Activated CD8-positive, alpha-beta memory T cell treated with anti-CD3 and anti-CD28 coated beads, Interleukin-2, amount 50 U/mL, for 24 hours (primary cell): ENCODE results near the gene FUT3.
A peak's percentile ranks its signal among the peaks of the same experiment; 100 is the strongest.
"Not testable (repeated sequence)": the region's sequence is repeated elsewhere in the genome, so short reads cannot be mapped to it uniquely, and the experiment has no call there.

Experiments
- DNase-seq: peaks from one replicate; pipeline ENCODE4 v3.0.0-alpha.2; 2020; ENCODE audit errors: extremely low read depth

Gene FUT3

DNA sequence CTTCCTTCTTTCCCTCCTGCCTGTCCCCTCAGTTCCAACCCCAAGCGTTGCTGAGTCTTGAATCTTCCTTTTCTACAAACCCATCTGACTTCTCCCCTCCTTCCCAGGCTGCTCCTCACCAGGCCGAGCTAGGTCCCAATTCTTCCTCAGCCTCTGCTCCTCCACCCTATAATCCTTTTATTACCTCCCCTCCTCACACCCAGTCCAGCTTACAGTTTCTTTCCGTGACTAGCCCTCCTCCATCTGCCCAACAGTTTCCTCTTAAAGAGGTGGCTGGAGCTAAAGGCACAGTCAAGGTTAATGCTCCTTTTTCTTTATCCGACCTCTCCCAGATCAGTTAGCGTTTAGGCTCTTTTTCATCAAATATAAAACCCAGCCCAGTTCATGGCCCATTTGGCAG, 2.6 kb downstream of the FUT3 start:
- not testable (repeated sequence) for DNase-seq

DNA sequence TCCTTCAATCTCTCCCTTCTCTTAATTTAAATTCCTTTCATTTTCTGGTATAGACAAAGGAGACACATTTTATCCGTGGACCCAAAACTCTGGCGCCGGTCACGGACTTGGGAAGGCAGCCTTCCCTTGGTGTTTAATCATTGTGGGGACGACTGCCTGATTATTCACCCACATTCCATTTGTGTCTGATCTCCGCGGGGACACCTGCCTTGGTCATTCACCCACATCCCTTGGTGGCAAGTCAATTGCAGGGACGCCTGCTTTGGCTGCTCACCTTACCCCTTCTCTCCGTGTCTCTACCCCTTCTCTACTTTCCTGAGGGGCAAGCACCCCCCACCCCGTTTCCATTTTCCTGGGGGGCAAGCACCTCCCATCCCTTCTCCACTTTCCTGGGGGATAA, 3.4 kb downstream of the FUT3 start:
- not testable (repeated sequence) for DNase-seq

DNA sequence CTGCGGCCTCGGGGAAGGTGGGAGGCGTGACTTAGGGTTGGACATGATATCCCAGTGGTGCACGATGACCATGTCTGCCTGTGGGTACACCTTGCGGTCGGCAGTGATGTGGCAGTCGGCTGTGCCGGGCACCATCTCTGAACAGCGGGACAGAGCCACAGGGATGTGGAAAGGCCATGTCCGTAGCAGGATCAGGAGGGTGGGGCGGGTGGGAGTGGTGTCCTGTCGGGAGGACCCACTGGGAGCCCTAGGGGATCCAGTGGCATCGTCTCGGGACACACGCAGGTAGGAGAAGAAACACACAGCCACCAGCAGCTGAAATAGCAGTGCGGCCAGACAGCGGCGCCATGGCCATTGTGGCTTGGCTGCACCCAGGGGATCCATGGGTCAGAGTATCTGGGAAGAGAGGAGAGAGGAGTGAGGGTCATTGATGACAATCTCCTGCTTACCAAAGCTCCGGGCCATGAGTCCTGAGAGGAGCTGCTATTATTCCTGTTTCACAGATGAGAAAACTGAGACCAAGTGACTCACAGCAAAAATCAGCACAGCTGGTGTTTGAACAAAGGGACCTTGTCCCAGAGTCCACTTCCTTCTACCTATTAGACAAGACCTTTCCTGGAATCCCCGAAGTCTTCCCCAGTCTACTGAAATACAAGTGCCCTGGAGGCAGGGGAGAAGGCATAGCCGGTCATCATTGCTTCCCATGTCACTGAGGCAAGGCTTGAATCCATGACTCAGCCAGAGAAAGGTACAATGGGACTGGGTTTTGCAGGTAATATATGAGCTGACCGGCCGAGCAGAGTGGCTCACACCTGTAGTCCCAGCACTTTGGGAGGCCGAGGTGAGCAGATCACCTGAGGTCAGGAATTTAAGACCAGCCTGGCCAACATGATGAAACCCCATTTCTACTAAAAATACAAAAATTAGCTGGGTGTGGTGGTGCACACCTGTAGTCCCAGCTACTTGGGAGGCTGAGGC, 6.5 kb downstream of the FUT3 start:
- no peak for DNase-seq

DNA sequence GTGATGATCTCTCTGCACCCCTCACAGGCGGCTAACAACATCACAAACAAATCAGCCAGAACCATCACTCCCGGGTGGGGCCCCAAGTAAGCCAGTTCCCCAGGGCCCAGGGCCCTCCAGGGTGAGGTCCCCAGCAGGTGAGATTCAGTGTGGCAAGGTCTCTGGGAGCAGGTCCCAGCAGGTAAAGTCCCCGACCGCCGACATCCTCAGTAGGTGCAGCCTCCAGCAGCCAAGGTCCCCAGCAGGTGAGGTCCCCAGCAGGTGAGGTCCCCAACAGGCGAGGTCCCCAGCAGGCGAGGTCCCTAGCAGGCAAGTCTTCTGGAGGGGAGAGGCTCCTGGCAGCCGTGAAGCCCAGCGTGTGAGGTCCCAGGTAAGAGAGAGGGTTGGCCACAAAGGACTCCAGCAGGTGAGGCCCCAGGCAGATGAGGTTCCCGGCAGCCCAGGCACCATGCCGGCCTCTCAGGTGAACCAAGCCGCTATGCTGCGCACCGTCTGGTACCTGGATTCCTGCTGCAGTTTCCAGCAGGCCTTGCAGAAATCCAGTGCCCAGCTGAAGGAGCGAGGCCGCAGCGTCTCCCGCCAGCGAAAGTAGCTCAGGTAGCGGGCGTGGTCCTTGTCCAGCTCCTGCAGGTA, 7.8 kb downstream of the FUT3 start:
- no peak for DNase-seq

DNA sequence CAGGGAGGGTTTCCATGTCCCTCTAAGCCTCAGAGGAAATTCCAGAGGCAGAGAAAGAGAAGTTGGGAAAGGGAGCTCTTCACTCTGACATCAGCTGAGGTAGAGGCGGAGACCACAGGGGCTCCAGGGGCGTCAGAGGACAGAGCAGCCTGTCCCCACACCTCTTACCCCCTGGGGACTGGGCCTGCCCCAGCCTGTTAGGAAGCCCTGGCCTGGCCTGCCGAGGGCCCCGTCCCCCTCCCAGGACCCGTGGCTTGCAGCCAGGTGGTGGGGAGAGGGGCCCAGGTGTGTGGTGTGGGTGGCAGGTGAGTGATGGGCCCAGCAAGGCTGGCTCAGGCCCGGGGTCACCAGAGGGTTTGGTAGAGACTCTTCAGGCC, 9.5 kb downstream of the FUT3 start:
- not testable (repeated sequence) for DNase-seq

DNA sequence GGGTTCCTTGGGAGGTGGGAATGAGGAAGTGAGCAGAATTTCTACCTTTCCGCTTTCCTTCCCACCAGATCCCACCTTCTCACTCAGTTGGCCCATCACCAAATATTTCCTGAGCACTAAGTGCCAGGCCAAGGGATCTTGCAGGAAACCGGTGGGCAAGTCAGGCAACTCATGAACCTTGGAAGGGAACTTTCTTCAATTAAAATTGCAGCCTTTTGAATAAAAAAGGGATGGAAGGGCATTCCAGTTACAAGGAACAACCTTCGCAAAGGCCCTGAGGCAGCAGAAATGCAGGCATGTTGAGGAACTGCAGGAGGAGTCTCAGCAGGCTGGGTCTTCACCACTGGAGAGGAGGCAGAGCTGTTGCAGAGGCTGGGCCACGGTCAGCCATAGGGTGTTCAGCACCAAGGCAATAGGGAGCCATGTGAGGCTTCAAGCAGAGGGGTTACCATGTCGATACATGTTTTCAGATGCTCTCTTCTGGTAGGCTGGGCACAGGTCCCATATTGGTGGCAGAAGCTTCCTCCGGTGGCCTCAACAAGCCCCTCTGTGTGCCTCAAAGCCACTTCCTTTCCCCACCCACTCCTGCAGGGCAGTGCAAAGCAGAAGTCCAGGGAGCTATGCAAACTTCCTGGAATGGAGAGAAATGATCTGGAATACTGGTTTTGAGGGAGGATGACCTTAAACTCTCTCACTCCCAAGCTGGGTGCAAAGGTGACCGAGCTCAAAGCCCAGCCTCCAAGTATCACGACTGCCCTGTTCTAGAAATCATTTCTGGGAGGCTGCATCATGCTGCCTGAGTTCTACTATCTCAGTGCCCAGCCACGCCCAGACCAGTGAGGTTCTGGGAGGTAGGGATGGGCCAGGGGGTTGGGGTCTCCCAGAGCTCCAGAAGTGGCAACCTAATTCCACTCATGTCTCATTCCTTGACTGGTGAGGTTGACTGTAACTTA, 11.9 kb downstream of the FUT3 start, which contains the start of gene FUT6:
FUT6 (minus strand) TSS at position 638 of the 953 bp plus-strand sequence. CDS start 7,135 bp downstream, outside the sequence.
- no peak for DNase-seq

DNA sequence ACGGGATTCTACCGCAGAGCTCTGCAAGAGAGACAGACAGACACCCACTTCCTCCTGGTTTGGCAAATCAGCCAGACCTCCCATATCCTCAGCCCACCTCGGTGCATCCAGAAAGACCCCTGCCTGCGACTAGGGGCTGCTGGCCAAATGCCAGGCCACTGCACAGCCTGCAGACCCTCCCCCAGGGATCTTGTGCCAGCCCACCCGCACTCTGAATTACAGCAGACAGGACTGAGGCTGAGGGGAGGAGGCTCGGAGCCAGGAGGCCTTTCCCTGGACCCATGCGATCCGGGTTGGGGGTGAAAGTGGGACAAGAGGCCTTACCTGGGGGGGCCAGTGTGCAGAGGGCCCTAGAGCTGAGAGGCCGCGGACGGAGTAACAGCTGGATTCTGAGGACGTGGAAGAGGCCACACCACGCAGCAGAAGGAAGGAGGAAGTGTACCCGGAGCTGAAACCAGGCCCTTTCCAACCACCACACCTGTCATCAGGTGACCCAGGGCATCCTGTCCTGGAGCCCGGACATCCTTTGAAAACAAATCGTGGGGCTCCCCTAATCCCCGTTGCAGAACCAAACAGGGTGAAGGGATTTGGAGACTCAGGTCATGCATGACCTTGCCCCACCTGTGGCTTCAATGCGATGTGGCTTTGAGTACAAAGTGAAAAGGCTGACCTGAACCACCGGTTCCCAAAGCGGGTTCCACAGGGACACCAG, 12.7 kb downstream of the FUT3 start:
- DNase-seq = no peak

DNA sequence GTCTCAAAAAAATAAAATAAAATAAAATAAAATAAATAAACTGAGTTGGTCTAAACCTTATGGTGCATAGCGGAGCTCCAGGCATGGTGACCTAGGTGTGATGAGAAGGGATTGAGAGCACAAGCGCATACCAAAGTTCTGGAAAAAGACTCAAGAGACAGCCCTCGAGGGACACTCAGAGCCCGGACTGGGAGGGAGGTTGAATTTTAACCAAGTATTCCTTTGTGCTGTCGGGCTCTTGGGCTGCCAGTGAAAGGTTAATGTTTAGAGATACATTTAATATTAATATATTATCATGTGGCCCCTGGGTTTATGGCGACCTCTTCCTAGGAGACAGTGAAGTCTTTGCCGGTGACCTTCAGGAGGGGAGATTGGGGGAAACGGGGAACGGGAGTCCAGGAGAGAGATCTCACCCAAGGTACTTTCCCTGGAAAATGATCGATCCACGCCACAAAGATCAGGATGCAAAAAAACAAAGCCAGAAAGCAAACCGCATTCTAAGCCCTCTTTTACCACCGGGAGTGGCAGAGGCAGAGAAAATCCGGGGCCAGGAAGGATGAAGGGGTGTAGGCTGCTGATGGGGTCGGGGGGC, 13.4 kb downstream of the FUT3 start:
- no peak for DNase-seq

DNA sequence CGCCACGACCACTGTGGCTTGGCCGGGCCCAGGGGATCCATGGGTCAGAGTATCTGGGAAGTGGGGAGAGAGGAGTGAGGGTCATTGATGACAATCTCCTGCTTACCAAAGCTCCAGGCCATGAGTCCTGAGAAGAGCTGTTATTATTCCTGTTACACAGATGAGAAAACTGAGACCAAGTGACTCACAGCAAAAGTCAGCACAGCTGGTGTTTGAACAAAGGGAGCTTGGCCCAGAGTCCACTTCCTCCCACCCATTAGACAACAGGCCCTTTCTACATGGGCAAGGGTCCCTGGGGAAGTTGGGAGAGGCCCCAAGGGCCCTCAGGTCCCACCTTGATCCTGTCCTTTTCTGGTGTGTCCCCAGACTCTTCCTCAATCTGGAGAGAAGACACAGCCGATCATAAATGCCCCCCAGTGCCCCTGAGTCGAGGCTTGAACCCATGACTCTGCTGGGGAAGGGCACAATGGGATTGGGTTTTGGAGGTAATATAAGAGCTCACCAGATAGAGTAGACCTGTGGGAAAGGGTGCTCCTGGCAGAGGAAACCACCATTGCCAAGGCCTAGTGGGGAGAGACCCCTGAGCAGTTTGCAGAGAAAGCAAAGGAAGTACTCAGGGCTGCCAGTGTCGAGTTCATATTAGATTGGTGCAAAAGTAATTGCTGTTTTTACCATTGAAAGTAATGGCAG, 18.6 kb downstream of the FUT3 start:
- no peak for DNase-seq

DNA sequence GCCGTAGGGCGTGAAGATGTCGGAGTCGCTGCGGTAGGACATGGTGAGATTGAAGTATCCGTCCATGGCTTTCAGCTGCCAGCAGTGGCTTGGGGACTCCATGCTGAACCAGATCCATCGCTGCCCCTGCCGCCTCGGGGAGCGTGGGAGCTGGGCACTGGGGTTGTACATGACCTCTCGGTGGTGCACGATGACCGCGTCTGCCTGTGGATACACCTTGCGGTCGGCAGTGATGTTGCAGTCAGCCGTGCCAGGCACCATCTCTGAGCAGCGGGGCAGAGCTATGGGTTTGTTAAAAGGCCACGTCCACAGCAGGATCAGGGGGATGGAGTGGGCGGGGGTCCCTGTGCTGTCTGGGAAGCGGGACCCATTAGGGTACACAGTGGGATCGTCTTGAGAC, 19.2 kb downstream of the FUT3 start:
- no peak for DNase-seq

DNA sequence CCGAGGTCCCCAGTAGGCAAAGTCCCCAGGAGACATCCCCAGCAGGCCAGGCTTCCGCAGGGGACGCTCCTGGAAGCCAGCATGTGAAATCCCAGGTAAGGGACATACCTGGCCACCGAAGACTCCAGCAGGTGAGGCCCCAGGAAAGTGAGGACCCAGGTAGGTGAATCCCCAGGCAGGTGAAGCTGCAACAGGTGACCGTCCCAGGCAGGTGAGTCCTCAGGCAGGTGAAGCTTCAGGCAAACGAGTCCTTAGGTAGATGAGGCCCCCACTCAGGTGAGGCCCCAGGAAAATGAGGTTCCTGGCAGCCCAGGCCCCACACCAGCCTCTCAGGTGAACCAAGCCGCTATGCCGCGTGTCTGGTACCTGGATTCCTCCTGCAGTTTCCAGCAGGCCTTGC, 20.1 kb downstream of the FUT3 start:
- no peak for DNase-seq

DNA sequence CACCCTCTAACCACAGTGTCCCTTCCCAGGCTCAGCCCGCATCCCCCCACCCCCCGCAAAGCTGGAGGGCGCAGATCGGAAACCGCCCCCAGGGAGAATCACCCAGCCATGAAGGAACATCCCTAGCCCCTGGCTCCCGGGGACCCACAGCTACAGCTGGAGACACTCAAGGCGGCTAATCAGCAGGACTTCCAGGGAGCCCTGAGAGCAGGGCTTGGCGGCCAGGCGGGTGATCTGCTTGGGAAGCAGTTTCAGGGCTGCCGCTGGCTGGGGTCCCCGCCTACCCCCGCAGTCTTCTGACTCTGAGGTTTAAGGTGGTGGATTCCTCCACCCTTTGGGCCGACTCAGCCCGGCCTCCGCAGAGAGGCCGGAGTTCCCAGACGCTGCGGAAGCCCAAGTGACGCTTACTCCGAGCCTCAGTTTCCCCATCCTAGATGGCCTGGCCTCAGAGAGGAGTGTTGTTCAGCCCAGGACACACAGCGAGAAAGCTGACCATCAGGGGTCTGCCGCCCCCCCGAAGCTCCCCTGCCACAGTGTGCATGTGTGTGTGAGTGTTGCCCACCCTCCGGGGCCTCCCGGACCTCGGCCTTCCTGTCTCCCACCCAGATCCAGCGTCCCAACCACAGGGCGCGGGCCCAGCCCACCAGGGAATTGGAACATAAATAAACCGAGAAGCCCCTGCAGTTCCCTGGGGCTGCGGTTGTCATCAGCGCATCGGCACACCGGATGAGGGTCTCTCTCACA, 21.5 kb downstream of the FUT3 start:
- DNase-seq = no peak

DNA sequence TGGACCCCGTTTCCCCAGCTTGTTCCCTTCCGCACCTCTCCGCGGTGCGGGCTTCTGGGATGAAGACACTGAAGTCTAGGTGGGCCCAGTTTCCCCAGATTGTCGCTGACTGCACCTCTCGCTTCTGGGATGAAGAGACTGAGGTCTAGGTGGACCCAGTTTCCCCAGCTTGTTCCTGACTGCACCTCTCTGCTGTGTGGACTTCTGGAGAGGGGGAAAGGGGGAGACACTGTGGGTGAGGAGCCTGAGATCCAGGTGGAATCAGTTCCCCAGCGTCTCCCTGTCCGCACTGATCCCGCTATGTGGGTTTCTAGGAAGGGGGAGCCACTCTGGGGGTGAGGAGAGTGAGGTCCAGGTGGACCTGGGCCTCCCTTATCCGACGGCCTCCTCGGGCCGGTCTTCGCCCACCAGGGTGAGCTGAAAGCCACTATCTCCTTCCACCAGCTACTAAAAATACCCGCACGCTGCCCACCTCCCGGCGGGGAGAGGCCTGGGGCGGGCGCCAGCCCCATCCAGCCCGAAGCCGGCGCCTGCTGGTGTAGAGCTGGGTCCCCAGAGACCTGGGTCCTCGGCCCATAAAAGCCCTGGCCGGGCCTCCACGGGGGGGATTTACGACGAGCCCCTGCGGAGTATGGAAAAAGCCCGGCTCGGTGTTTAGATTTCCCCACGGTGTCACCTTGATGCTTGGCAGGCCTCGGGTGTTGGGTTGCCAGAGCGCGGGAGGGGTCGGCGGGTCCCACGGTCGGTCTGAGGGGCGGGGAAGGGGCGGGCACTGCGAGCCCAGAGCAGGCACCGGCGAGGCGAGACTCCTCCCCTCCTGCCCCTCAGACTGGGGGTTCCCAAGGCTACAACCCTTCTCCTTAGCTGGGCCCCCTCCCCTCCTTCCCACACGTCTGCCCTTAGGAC, 22.3 kb downstream of the FUT3 start:
- no peak for DNase-seq

DNA sequence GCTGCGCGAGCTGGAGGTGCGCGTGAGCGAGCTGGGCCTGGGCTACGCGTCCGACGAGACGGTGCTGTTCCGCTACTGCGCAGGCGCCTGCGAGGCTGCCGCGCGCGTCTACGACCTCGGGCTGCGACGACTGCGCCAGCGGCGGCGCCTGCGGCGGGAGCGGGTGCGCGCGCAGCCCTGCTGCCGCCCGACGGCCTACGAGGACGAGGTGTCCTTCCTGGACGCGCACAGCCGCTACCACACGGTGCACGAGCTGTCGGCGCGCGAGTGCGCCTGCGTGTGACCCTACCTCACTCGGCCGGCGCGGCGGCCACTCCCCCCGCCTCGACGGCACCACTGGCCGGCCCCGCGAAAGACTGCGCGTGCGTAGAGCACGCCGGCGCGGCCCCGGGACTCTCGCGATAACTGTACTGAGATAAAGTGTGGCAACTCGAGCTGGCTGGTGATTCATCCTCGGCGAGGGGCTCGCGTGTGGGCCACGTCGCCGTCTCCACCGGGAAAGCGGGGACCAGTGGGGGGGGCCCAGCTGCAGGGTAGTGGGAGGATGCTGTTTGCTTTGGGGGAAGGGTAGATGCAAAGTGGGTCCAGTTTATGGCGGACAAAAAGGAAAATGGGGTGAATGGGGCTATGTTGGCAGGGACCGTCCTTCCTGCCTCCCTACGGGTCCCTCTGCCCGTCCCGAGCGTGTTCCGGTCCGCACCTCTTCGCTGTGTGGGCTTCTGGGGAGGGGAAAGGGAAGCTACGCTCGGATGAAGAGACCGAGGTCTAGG, 23.2 kb downstream of the FUT3 start:
- peak; percentile 75 for DNase-seq

DNA sequence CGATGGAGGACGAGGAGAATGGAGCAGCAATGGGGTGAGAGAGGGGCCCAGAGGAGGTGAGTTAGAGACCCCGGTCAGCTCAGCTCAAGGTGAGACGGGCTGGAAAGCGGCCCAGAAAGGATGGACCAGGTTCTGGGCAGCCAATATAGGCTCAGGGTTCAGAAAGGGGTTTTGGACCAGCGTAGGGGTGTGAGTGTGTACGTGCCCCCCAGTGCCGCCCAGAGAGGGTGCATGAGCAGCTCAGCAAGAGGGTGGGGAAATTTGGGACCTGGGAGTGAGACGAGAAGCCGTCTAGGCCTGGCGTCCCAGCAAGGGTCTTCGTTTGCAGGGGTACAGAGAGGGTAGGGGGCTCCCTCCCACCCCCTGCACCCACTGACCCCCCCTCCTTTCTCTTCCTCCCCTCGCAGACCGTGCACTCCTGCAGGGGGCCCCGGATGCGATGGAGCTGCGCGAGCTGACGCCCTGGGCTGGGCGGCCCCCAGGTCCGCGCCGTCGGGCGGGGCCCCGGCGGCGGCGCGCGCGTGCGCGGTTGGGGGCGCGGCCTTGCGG, 23.8 kb downstream of the FUT3 start:
- no peak for DNase-seq

DNA sequence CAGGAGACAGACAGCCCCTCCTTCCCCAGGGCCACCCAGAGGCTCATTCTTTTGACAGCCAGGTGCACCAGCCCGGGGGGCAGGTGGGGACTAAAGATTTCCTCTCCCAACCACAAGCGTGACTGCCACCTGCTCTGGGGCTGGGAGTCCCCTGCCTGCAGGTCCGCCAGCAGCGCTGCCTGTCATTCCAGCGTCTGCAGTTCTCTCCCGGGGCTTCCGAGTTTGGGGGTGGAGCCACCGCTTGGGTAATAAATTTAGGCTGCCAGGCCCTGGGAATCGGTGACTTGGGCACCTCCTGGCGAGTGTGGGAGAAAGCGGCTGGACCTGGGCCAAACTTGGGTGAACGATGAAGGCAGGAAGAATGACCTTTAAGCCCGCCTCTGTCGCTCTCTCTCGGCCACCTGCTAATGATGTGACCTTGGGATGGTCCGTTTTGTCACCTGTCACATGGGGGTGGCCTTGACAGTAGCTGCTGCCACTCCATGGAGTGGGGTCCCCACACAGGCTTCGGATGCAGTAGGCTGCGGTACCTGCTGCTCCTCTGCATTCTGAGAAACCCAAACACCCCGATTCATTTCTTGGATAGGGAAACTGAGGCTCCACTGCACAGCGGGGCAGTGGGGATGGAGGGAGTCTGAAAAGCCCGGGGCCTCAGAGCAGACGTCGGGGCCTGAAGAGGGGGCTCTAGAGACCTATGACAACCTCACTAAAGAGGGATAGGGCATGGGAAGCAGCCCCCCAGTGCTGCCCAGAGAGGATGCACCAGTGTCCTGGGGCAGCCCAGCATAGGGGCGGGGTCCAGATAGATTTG, 24.5 kb downstream of the FUT3 start:
- no peak for DNase-seq

DNA sequence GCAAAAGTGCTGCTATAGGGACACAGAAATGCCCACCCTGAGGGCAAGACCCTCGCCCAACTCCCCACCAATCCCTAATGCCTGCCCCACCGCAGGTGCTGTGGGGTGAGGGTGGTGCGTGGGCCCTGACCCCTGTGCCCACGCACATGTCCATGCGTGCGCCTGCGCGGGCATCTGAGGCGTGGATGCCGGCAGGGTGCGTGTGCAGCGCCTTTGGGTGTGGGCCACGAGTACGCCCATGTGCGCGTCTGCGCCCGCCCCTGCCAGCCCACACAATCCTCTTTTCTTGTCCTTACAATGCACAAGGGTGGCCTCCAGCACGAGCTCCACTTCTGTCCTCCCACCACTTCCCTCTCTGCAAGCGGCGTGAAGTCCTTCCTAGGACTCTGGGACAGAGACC, 26.1 kb downstream of the FUT3 start:
- no peak for DNase-seq
